ENCODE data around the gene PARK7.

PARK7 gene

GRCh38 chr1:7961216-7962013 lies at the start of gene PARK7:
PARK7 (plus strand) TSS chr1:7961711; CDS start chr1:7962786, 1,075 bp downstream.
- peak within 1 kb of the TSS; percentile 87 for H3K4me2 ChIP-seq
- no peaks in the 10 kb centered on the region for H4K20me1 ChIP-seq (ENCODE audit: insufficient read depth)
- H3K27ac ChIP-seq = peak within 1 kb of the TSS; percentile 74
- peak within 1 kb of the TSS; percentile 80 for H2AFZ ChIP-seq (ENCODE audit: low read depth)
- H3K9ac ChIP-seq = peak within 1 kb of the TSS; percentile 83
- H3K27me3 ChIP-seq (ENCODE audit: insufficient read depth, low read depth) = no peaks in the 10 kb centered on the region
- peaks cover 24% of the 10 kb centered on the region for H3K4me1 ChIP-seq (ENCODE audit: low read depth, poor library complexity, severe bottlenecking)
- H3K36me3 ChIP-seq (ENCODE audit: insufficient read depth) = peaks cover 12% of the 10 kb centered on the region; the same call in 1 of the 2 replicates
- H3K4me3 ChIP-seq (IDR thresholded peaks at IDR 0.05; ENCODE audit: insufficient read depth, low read depth, low read length) = peak within 1 kb of the TSS; percentile 93
- TF ChIP-seq, protein P1, sequence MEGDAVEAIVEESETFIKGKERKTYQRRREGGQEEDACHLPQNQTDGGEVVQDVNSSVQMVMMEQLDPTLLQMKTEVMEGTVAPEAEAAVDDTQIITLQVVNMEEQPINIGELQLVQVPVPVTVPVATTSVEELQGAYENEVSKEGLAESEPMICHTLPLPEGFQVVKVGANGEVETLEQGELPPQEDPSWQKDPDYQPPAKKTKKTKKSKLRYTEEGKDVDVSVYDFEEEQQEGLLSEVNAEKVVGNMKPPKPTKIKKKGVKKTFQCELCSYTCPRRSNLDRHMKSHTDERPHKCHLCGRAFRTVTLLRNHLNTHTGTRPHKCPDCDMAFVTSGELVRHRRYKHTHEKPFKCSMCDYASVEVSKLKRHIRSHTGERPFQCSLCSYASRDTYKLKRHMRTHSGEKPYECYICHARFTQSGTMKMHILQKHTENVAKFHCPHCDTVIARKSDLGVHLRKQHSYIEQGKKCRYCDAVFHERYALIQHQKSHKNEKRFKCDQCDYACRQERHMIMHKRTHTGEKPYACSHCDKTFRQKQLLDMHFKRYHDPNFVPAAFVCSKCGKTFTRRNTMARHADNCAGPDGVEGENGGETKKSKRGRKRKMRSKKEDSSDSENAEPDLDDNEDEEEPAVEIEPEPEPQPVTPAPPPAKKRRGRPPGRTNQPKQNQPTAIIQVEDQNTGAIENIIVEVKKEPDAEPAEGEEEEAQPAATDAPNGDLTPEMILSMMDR (conservative IDR thresholded peaks at IDR 0.05; ENCODE audit: low read depth, low read length) = 0 out of 2 replicates have a peak, but pooled peaks have one; percentile 25
- H3K79me2 ChIP-seq (ENCODE audit: insufficient read depth, low read depth) = peaks cover 36% of the 10 kb centered on the region

DNA sequence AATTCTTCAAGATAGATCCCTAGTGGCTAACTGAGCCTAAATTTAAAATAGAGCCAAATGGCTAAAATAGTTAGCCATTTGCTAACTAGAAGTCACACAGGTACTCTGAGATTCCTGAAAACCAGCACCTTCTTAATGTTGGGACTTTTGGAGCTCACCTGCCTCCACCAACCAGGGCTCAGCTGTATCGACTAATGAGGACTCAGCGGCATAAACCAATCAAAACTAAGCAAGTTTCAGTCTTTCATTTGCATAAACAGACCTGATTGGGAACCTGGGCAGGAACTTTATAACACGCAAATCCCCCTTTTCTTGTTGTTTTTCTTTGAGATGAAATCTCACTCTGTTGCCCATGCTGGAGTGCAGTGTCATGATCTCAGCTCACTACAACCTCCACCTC lies 49.4 kb upstream of the PARK7 start:
- Histone ChIP-seq H3K79me2 (ENCODE audit: insufficient read depth, low read depth) (no peaks in the 10 kb centered on the region), H2AFZ (ENCODE audit: low read depth) (no peak overlapping the region), H3K4me3 (IDR thresholded peaks at IDR 0.05; ENCODE audit: insufficient read depth, low read depth, low read length) (no peak overlapping the region)

DNA sequence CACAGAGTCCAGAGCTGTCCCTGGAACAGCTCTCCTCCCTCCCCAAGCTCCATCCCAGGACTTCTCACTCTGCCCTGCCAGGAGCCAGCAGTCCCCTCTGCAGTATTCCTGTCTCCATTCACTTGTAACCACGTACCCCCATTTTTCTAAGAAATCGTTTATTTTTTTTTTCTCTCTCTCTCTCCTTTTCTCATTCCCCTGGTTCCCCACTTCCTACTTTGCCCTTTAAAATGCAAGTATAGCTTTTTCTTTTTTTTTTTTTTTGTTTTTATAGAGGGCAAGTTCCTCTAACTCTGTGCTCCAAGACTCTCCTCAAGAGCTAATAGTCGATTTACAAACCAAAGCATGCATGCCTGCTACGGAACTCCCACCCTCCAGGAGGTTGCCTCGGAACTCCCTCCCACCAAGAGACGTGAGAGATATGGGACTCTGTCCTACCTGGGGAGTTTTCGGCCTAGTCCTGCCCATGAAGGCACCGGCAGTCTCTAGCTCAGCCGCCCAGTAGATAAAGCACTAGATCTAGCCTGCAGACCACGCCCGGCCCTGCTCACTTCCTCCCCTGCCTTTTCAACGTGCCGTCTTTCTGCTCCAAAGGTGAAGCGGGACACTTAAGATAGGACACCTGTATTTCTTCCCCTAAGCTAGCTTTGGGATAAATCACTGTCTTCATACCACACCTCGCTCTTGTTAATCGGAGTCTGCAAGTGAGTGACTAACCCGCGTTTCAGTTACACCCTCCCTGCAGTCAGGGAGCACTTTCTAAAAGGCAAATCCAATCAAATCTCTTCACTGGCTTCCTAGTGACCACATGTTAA lies 48.6 kb upstream of the PARK7 start:
- Histone ChIP-seq H3K36me3 (ENCODE audit: insufficient read depth) (no peaks in the 10 kb centered on the region), H3K27ac (no peak overlapping the region), H3K4me3 (IDR thresholded peaks at IDR 0.05; ENCODE audit: insufficient read depth, low read depth, low read length) (no peak overlapping the region), H4K20me1 (ENCODE audit: insufficient read depth) (no peaks in the 10 kb centered on the region), H2AFZ (ENCODE audit: low read depth) (no peak overlapping the region), H3K27me3 (ENCODE audit: insufficient read depth, low read depth) (no peaks in the 10 kb centered on the region), H3K79me2 (ENCODE audit: insufficient read depth, low read depth) (no peaks in the 10 kb centered on the region), H3K4me2 (no peak overlapping the region), H3K4me1 (ENCODE audit: low read depth, poor library complexity, severe bottlenecking) (no peaks in the 10 kb centered on the region), H3K9ac (no peak overlapping the region)
- TF ChIP-seq, protein P1 (conservative IDR thresholded peaks at IDR 0.05; ENCODE audit: low read depth, low read length) = no peak

More for the DNA sequence above, 49.4 kb upstream of the PARK7 start:
- Histone ChIP-seq H3K4me2 (no peak overlapping the region), H4K20me1 (ENCODE audit: insufficient read depth) (no peaks in the 10 kb centered on the region), H3K36me3 (ENCODE audit: insufficient read depth) (no peaks in the 10 kb centered on the region), H3K27ac (no peak overlapping the region), H3K4me1 (ENCODE audit: low read depth, poor library complexity, severe bottlenecking) (no peaks in the 10 kb centered on the region), H3K27me3 (ENCODE audit: insufficient read depth, low read depth) (no peaks in the 10 kb centered on the region), H3K9ac (no peak overlapping the region)
- TF ChIP-seq, protein P1 (conservative IDR thresholded peaks at IDR 0.05; ENCODE audit: low read depth, low read length) = no peak

DNA sequence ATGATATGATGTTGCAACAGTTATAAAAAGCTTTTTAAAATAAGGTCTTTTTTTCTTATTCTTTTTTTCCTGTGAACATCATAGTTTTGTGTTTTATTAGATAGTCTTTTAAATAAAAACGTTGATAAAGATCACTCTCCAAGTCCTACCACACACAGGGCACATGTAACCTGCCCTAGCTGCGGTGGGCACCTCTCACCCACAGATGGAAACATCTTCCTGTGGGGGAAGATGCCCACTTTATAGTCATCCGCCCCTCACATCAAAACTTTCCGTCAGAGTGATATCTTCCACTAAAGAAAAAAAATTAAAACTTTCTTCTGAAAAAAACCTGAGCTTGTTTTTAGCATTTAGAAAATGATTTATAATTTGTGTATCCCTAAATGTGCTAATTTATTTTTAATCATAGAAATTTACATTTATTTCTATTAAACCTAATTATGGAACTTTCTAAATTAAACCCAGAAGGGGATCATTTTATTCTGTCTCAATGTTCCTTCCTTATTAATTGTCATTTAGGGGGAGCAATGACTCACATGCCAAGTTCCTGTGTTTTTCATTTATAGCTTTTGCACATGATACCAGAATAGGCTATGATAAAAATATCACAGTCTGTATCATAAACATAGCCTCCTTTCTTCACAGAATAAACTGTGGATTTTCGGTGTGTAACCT lies 45.5 kb upstream of the PARK7 start:
- TF ChIP-seq, protein P1 (conservative IDR thresholded peaks at IDR 0.05; ENCODE audit: low read depth, low read length) = no peak
- H3K27me3 ChIP-seq (ENCODE audit: insufficient read depth, low read depth) = no peaks in the 10 kb centered on the region
- no peak overlapping the region for H3K9ac ChIP-seq
- H3K4me2 ChIP-seq = no peak overlapping the region
- H3K4me3 ChIP-seq (IDR thresholded peaks at IDR 0.05; ENCODE audit: insufficient read depth, low read depth, low read length) = no peak overlapping the region
- H3K4me1 ChIP-seq (ENCODE audit: low read depth, poor library complexity, severe bottlenecking) = no peaks in the 10 kb centered on the region
- H3K27ac ChIP-seq = no peak overlapping the region
- H2AFZ ChIP-seq (ENCODE audit: low read depth) = no peak overlapping the region
- no peaks in the 10 kb centered on the region for H3K36me3 ChIP-seq (ENCODE audit: insufficient read depth)
- H3K79me2 ChIP-seq (ENCODE audit: insufficient read depth, low read depth) = no peaks in the 10 kb centered on the region
- H4K20me1 ChIP-seq (ENCODE audit: insufficient read depth) = no peaks in the 10 kb centered on the region

All from KMS-11 (cell line).